ENCODE data around the gene ASIC1.

ASIC1 gene

GRCh38 chr12:50132505-50133135, 75.2 kb downstream of the ASIC1 start:
- FAIRE-seq = no peak
- peak; percentile 25 for DNase-seq (ENCODE audit: insufficient read length, low spot score)
